Loucy (cell line): ENCODE data around the gene CNKSR1.

Experiments used
- EZH2phosphoT487 ChIP-seq: fragments of 200-600 bp; IDR thresholded peaks from 2 replicates; pipeline ENCODE4 v1.6.1; 2018; ENCODE audit warnings: antibody characterized with exemption, mild to moderate bottlenecking, moderate library complexity, borderline replicate concordance
- TF ChIP-seq, protein P1 (sequence below): fragments of 200-600 bp; sonication (generic); conservative IDR thresholded peaks from 2 replicates; pipeline ENCODE4 v1.5.1; 2014; ENCODE audit warnings: mild to moderate bottlenecking, antibody characterized with exemption, low read length

DNA sequence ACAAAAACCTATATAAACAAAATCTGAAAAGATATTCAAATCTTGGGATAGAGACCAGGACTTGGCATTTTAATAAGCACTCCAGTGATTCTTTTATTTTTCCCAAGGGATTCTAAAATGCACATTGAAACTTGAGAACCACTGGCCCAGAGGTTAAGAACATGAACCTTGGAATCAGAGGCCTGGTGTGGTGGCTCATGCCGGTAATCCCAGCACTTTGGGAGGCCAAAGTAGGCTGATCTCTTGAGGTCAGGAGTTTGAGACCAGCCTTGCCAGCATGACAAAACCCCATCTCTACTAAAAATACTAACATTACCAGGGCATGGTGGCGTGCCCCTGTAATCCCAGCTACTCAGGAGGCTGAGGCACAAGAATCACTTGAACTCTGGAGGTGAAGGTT is 43.8 kb downstream of the CNKSR1 start:
- TF ChIP-seq, protein P1, sequence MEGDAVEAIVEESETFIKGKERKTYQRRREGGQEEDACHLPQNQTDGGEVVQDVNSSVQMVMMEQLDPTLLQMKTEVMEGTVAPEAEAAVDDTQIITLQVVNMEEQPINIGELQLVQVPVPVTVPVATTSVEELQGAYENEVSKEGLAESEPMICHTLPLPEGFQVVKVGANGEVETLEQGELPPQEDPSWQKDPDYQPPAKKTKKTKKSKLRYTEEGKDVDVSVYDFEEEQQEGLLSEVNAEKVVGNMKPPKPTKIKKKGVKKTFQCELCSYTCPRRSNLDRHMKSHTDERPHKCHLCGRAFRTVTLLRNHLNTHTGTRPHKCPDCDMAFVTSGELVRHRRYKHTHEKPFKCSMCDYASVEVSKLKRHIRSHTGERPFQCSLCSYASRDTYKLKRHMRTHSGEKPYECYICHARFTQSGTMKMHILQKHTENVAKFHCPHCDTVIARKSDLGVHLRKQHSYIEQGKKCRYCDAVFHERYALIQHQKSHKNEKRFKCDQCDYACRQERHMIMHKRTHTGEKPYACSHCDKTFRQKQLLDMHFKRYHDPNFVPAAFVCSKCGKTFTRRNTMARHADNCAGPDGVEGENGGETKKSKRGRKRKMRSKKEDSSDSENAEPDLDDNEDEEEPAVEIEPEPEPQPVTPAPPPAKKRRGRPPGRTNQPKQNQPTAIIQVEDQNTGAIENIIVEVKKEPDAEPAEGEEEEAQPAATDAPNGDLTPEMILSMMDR: no peak
- no peak for TF ChIP-seq EZH2phosphoT487
